HG02678 (cell line): ENCODE measurements around the gene DGKB.

ENCODE experiments used
- ATAC-seq: cut with Tn5 transposase; IDR thresholded peaks from one replicate; pipeline ENCODE4 v1.9.1; 2021; ENCODE audit warnings: mild to moderate bottlenecking, moderate library complexity; ENCODE audit not compliant: unreplicated experiment

DGKB gene

DNA sequence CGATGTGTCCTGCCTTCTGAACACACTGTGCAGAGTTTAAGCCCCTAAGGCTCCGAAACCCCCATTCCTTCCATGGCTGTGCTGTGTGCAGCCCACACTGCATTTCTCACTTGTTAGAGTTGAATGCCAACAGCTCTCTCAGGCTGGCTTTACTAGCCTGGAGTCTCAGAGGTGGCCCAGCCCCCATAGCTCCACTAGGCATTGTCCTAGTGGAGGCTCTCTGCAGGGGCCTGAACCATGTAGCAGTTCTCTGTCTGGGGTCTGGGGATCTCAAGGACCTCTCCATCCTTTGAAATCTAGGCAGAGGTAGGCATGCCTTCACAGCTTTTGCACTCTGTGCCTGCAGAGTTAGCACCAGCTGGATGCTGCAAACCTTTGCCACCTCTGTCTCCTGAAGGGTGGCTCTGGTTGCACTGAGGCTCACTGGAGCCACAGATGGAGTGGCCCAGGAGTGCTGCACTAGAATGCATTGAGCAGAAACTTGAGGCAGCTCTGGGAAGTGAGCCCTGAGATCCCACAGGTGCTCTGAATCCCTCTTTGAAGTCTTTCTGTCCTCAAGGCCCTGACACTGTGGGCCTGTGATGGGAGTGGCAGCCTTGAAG is 301.7 kb downstream of the DGKB start:
- no peak for ATAC-seq

DNA sequence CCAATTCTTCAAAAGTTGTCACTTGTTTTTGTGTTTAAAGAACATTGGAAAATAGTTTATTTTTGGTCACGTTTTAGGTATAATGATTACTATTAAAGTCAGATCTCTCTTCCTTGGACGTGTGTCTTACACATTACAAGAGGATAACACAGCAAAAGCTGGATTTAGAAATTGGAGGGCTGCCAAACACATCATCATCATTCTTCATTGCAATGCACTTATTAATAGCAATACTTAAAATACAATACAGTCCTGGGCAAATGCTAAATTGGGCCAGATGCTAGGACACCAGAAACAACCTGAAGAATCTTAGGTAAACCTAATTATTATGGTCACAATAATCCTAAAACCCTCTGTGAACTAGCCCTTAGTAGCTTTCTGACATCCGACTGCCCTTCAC is 303.6 kb downstream of the DGKB start:
- ATAC-seq, result no peak

DNA sequence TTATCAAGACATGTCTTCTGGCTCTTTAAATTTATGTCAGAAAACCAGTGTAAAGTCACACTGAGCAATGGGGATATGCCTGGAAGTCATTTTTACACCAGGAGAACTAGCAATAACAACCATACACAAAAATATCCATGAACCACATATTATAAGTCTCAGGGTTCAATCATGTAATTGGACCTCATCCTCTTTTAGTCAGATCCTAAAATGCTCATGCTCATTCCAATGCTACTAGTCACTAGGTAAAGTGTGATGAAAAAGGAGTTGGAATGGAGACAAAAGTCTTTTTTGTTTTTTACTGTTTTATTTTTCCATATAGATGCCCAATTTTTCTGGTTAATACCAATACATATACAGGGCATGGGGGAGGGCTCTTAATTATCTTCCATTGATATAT is 306.1 kb downstream of the DGKB start:
- no peak for ATAC-seq

DNA sequence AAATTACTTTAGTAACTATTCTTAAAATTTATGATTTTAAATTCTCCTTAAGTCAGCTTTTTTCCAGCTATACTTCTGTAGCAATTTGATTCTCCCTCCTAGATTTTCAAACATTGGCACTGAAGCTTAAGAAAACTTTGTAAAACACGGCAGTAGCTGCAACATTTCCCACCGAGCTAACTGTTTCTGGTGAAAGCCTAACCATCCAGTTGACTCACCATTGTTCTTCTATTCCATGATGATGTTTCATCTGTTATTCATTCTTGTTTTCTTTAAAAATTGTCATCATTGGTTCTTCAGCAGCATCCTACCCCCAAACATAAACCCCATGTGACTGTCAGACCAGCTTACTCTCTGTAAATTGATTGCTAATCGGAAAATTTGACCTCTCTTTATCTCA is 312.3 kb downstream of the DGKB start:
- no peak for ATAC-seq

DNA sequence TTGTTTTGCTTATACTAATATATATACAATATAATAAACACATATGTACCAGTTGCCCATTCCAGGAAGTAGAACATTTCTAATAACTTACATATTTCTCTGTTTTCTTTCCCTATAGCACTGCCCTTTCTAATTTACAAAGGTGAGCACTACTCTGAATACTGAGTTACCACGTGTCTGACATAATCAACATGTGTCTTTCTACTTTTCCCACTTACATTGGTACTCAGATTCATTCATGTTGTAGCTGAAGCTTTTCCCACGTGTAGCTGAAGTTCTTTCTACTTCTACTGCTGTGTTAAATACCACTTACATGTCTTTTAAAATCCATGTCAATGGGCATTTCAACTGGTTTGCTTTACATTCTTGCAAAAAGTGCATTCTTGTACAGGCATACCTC is 317.3 kb downstream of the DGKB start:
- ATAC-seq, result no peak

DNA sequence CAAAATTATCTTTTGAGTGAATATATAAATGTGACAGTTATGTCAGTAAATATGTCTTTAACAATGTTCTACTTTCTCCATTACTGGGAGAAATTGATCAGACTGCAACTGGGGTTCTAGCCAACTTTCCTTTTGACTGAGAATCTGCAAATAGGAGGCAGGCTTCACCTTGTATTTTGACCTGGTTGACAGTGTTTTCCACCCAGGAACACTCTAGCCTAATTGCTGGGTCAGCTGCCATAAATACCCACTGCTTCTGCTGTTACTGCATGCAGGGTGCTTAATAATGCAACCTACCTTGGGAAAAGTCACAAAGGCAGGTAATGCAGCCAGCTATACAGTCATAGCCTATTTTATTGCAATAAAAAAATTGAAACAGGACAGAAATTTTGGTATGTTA is 319.0 kb downstream of the DGKB start:
- ATAC-seq, result no peak

DNA sequence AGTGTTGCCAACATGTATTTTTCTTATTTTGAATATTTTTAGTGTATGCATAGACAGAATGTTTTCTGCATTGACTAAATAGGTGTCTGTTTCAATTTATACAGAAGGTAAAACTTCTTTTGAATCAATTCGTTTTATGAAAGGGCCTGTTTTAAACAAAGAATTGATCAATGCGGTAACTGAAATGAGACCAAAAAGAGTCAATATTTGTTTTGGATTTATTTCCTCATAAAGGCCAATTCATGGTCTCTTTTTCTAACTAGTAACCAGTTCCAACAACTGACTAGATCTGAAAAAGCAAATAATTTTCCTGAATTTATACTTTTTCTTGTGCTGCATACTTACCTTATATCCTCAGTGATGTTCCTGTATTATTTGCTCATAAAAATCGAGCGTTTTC is 320.5 kb downstream of the DGKB start:
- ATAC-seq, result no peak

DNA sequence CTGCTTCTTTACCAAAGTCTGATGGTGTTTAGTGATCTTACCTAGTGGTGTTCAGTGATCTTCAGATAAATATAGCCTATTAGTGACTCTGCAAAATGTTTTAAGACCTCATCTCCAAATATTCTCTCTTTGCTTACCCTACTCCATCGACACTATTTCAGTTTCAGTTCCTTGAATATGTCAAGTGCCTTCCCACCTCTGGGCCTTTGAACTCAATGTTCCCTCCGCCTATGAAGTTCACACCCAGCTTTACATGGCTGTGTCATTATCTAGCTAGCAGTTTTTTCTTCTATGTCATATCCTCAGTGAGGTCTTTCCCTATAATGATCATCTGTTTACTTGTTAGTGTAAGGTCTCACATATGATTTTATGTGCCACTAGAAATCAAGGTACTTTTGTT is 322.6 kb downstream of the DGKB start:
- ATAC-seq, result no peak

DNA sequence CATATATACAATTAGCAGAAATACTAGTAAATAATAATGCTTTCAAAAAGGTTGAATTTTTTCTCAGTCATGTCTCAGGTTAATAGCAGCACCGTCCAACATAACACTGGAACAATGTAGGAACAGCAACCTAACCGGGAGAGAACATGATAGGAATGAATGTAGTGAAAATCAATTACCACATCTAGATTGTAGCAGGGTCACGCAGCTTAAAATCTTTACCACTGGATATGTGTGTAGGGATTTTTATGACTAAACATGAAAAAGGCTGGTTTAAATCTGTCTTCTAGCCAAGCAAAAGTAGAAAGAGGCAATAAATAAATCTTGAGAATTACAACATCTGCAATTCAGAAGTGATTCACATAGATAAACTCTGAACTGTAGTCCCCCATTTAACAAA is 326.0 kb downstream of the DGKB start:
- ATAC-seq, result no peak

DNA sequence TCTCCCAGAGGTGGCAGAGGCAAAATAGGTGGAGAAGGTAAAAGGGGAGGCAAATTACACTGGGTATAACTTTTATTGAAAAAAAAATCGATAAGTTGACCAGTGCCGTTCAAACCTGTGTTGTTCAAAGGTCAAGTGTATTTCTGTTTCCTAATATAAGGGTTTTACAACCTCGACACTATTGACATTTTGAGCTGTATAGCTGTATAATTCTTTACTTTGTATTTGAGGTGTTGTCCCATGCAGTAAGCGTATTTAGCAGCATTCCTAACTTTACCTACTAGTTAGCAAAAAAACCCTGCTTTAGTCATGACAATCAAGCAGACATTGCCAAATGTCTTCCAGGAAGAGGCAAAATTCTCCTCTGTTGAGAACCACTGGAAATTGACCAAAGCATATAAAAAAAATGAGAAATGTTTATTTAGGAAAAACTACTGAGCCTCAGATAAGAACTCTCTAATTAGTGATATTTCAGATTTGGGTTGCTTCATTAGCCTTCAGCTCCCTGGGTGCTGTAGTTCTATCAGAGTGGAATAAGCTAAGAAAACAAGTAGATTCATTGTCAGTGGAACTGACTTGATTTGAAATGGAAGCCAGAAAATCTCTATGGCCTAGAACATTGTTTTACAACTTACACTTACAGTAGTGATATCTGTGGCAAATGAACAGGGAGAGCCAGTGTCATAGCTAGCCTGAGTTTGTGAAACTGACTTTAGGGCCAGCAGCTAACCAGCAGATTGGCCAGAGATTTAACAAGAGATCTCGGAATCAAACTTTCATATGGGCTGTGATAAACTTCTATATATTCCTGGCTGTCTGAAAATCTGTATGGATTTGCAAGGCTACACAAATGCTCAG is 331.6 kb downstream of the DGKB start:
- ATAC-seq, result no peak

DNA sequence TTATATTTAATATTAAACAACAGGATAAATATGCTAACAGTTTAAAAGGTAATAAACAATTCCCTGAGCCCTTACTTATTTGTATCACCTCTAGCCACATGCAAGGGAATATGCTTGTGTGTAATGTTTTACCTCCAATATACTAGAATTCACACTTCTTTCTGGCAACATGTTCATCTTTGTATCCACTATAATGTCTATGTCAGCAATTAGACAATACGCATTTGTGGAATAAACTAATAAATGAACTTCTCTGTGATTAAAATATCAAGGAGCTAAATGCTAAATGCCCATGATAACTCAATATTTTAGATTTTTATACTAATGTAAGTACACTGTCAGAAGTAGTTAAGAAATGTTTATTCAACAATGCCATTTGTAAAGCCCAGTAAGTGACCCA is 350.5 kb downstream of the DGKB start:
- no peak for ATAC-seq

DNA sequence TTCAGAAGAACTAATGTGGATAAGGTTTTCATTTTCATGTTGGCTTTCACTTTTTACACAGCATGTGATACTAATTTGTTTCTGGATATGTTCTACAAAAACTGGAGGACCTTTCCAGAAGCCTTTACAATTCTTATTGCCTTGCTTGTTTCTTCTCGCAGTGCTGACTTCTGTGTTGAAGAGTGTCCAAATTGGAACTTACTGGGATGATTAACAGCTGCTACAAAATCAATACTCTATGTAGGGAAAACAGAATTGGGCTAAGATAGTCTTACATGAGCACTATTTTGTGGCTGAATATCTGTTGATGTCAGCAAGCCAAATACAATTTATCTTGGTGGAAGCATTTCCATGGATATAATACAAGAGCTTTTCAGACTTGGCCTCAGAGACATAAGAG is 351.2 kb downstream of the DGKB start:
- ATAC-seq, result no peak

DNA sequence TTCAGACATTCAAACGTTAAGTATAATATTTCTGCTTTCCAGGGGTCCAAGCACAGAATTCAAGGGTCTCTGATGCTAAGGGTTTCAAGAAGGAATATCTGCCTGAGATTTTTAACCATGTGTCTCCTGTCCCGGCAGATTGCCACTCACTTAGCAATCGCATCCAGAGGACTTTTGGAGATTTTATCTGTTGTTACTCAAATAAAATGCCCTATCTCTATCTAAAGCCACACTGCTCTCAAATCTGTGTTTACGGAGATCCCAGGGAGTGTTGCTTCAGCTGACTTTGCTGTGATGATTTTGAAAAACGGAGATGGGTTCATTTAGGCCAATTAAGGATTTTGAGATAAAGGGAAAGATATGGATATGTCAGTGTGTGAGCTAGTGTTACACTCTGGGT is 359.9 kb downstream of the DGKB start:
- ATAC-seq, result no peak

DNA sequence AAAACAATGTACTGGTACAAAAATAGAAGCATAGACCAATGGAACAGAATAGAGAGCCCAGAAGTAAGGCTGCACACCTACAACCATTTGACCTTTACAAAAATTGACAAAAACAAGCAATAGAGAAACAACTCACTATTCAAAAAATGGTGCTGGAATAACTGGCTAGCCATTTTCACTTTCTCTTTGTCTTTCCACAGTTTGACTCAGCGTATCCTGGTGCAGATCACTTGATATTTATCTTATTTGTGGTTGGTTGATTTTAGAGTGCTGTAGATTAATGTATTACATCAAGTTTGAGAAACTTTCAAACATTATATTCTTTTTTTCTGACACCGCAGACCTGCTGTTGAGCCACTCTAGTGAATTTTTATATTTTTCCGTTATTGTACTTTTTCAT is 381.4 kb downstream of the DGKB start:
- ATAC-seq, result no peak

DNA sequence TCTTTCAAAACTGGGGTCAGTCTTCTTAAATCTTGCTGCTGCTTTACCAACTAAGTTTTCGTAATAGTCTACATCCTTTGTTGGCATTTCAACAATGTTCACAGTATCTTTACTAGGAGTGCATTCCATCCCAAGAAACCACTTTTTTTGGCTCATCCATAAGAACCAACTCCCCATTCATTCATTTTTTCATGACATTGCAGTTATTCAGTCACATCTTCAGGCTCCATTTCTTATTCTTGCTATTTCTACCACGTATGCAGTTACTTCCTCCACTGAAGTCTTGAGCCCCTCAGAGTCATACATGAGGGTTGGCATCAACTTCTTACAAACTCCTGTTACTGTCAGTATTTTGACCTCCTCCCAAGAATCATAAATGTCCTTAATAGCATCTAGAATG is 392.3 kb downstream of the DGKB start:
- ATAC-seq, result no peak

DNA sequence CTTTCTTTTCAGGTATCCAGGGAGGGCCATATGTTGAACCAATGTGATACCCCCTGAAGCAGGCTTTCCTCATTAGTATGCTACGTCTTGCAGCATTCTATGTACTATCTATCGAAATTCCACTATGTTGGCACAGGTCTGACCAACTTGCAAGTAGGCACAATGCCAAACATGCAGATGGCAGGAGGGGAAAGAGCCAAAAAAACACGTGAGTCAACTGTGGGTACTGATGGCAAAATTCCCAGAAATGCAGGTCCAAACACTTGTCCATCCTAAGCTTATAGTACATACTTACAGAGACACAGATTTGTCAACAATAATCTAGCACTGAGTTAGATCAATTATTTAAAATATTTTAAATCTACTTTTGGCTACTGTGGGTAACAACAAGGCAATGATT is 394.9 kb downstream of the DGKB start:
- ATAC-seq, result no peak

DNA sequence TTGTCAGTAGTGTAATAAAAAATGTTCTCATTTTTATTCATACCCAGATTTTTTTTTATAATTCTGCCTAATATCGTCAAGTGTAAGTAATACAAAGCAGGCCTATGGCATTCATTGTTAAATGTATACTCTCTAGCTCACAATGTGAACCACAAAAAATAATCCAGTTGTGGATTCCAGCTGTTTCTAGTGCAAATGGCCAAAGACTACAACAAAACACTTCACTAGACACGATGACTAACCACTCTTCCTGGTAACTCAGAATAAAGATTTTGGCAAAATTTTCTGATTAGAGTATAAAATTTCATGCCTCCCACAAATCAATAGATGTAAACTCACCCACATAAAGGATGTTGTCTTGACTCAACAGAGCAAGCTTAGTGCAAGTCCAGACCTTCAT is 396.6 kb downstream of the DGKB start:
- ATAC-seq, result no peak

DNA sequence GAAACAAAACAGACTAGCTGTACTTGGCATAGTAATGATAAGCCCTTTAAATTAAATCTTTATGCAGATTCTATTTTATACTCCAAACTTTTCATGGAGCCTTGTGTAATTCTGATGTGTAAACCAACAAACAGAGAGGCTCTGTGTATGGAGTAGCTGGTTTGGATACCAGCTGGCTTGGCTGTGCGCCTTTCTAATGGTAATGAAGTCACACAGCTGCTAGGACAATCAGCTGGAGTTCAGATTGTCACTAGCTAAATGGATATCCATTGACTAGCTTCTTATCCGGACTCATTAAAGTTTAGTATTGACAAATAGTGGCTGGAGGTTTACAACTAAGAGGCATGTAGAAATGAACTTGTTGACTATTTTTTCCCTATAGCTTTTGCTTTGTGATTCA is 398.4 kb downstream of the DGKB start:
- ATAC-seq, result no peak

DNA sequence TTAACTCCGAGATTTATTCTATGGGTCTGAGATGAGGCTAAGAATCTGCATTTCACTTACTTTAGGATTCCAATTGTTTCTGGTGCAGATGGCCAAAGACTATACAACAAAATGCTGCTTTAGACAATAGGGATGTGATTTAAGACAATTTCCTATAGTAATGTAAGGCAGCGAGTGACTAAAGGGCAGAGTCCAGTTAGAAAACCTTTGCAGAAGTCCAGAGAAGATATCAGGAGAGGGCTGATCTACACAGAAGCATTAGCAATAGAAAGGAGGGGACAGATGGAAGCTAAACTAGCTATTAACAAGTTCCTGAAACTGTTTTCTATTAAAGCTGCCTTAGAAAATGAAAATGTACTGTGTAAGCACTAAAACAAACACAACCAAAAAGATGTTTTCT is 398.9 kb downstream of the DGKB start:
- ATAC-seq, result no peak

DNA sequence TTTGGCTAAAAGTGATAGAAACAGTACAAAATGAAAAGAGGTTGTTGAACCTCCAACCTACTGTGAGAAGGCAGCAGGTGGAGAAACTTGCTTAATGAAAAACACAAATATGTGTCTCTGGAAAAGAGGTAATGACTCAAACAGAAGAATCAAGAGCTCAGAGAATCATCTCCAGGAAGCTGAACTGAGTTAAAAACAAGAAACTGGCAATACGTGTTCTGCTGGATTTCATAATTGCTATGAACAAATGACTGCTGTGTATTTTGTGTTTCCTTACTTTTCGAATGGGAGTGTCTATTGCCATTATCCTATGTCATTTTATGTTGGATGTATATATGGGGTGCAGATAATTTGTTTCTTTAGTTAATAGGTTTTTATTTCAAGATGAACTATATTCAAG is 401.1 kb downstream of the DGKB start:
- ATAC-seq, result no peak

DNA sequence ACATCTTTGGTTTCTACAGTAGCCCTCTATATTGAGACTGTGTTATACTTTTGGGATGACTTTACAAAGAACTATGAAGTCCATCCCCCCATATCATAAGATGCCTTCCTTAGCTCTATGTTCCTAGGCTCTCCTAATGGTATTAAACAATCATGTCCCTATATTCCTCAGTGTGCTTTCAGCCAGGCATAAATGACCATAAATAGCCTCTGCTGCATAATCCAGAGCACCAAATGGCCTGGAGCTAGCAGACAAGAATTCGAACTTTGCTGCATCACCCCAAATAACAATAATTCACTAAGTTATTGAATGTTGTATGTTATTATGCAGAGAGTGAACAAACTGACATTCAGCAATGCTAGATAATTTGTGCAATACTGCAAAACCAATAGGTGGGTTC is 405.2 kb downstream of the DGKB start:
- ATAC-seq, result no peak

DNA sequence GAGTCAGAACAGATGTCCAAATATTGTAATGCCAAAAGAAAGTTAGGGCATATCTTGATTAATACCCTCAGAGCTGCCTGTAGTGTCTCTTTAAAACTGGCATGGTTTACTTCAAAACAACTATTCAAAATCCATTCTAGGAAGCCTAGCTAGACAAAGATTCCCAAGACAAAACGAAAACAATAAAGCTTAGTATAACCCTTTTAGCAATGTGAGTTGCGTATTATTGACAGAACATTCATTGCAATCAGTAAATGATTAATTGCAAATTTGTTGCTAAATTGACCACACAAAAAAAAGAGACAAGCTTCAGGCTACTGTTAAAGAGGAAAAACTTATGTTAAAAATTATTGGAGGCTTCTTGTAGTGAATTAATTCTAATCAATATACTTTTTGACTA is 406.9 kb downstream of the DGKB start:
- ATAC-seq, result no peak
